ENCODE measurements around the gene CDCA8. TPM values are rescaled to one million over a fixed set of nuclear protein-coding genes. Genes with fewer than 3 reads are reported as not detected.

Gene CDCA8
- total RNA-seq, 1 donor from 2014 or later, result 3.1 TPM

DNA sequence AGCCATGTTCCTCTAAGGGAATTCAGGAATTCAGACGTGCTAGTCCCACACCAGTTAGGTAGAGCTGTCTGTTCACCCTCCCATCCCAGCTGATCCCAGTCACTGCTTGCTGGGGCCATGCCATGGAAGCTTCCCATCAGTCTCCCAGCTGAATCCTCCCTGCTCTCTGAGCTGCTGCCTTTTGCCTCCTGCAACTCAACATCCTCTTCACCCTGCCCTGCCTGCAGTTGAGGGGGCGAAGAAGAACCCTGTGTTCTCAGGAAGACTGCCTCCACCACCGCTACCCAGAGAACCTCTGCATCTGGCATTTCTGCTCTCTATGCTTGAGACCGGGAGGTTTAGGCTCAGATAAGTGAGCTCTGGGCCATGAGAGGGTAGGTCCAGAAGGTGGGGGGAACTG lies 16.2 kb downstream of the CDCA8 start:
- DNase-seq (ENCODE audit: low read depth), result no peak
- TF ChIP-seq, protein P1, sequence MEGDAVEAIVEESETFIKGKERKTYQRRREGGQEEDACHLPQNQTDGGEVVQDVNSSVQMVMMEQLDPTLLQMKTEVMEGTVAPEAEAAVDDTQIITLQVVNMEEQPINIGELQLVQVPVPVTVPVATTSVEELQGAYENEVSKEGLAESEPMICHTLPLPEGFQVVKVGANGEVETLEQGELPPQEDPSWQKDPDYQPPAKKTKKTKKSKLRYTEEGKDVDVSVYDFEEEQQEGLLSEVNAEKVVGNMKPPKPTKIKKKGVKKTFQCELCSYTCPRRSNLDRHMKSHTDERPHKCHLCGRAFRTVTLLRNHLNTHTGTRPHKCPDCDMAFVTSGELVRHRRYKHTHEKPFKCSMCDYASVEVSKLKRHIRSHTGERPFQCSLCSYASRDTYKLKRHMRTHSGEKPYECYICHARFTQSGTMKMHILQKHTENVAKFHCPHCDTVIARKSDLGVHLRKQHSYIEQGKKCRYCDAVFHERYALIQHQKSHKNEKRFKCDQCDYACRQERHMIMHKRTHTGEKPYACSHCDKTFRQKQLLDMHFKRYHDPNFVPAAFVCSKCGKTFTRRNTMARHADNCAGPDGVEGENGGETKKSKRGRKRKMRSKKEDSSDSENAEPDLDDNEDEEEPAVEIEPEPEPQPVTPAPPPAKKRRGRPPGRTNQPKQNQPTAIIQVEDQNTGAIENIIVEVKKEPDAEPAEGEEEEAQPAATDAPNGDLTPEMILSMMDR (IDR thresholded peaks at IDR 0.05; ENCODE audit: insufficient read depth, low read length, poor library complexity, severe bottlenecking), result no peak
- no peak overlapping the region for H3K4me3 ChIP-seq (ENCODE audit: low read depth, low read length)
- H3K36me3 ChIP-seq (ENCODE audit: control insufficient read depth, insufficient read depth, low read length), result peaks cover 3% of the 10 kb centered on the region
- no peaks in the 10 kb centered on the region for H3K27me3 ChIP-seq (ENCODE audit: control insufficient read depth, insufficient read depth, low read length)

DNA sequence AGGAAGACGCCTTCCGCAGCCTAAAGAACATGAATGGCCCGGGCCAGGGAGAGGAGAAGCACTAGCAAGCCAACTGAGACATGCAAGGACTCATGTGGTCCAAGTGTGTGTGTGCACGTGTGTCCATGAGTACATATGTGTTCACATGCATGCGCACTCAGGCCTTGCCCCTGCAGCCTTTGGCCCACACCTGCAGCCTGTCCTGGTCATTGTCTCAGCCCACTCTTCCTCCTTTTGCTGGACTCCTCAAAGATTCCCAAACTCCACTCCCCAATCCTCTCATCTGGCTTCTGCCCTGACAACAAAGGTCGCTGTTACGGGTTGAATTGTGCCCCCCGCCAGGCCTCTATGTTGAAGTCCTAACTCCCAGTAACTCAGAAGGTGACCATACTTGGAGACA lies 21.9 kb downstream of the CDCA8 start:
- H3K4me3 ChIP-seq (ENCODE audit: low read depth, low read length), result no peak overlapping the region
- H3K27me3 ChIP-seq (ENCODE audit: control insufficient read depth, insufficient read depth, low read length), result no peaks in the 10 kb centered on the region
- TF ChIP-seq, protein P1 (IDR thresholded peaks at IDR 0.05; ENCODE audit: insufficient read depth, low read length, poor library complexity, severe bottlenecking), result no peak
- DNase-seq (ENCODE audit: low read depth), result no peak
- no peaks in the 10 kb centered on the region for H3K36me3 ChIP-seq (ENCODE audit: control insufficient read depth, insufficient read depth, low read length)

DNA sequence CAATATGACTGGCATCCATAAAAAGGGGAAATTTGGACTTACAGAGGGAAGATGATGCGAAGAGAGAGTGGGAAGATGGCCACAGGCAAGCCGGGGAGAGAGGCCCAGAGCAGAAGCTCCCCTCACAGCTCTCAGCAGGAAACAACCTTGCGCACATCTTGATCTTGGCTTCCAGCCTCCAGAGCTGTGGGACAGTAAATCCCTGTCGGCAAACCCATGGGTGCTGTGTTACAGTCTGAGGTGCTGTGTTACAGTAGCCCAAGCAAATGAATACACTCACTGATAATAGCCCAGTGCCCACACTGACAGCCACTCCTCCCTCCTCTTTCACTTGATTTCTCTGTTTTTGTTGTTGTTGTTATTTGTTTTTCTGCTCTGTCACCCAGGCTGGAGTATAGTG lies 22.4 kb downstream of the CDCA8 start:
- DNase-seq (ENCODE audit: low read depth), result no peak
- H3K36me3 ChIP-seq (ENCODE audit: control insufficient read depth, insufficient read depth, low read length), result no peaks in the 10 kb centered on the region
- H3K4me3 ChIP-seq (ENCODE audit: low read depth, low read length), result no peak overlapping the region
- H3K27me3 ChIP-seq (ENCODE audit: control insufficient read depth, insufficient read depth, low read length), result no peaks in the 10 kb centered on the region
- TF ChIP-seq, protein P1 (IDR thresholded peaks at IDR 0.05; ENCODE audit: insufficient read depth, low read length, poor library complexity, severe bottlenecking), result no peak

DNA sequence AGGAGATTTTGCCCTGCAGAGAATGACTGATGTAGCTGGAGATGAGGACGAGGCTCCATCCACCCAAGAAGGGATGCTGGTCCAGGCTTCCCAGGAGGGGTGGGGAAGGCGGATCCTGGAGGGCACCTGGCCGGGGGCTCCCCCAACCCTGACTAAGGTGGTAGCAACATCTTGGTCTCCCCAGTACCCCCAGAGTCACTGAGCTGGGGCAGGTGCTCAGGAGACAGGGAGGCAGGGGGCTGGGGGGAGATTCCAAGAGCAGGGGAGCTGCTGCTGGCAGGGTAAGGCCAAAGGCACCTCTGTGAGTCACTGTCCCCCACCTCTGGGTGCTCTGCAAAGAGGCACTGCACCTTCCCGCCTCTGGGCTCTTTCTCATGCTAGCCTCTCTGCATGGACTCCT lies 24.0 kb downstream of the CDCA8 start:
- TF ChIP-seq, protein P1 (IDR thresholded peaks at IDR 0.05; ENCODE audit: insufficient read depth, low read length, poor library complexity, severe bottlenecking), result no peak
- DNase-seq (ENCODE audit: low read depth), result no peak
- no peaks in the 10 kb centered on the region for H3K36me3 ChIP-seq (ENCODE audit: control insufficient read depth, insufficient read depth, low read length)
- no peak overlapping the region for H3K4me3 ChIP-seq (ENCODE audit: low read depth, low read length)
- no peaks in the 10 kb centered on the region for H3K27me3 ChIP-seq (ENCODE audit: control insufficient read depth, insufficient read depth, low read length)

DNA sequence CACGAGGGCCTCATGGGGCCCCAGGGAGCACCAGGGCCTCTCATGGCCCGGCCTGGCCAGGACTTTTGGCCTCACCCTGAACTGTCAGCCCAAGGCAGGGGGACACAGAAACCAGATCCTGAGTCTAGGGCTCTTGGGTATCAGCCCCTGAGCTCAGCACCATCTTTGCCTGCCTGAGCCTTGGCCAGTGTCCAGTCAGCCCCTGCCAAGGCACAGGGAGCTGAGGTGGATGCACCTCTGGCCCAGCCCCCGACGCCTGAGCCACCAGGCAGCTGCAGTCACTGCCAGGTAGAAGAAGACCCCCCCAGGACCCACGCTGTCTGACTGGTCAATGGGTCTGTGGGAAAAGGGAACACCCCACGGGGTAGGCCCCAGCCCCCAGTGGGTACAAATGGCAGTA lies 25.3 kb downstream of the CDCA8 start:
- no peak for DNase-seq (ENCODE audit: low read depth)
- no peak overlapping the region for H3K4me3 ChIP-seq (ENCODE audit: low read depth, low read length)
- TF ChIP-seq, protein P1 (IDR thresholded peaks at IDR 0.05; ENCODE audit: insufficient read depth, low read length, poor library complexity, severe bottlenecking), result no peak
- no peaks in the 10 kb centered on the region for H3K36me3 ChIP-seq (ENCODE audit: control insufficient read depth, insufficient read depth, low read length)
- peaks cover 2% of the 10 kb centered on the region for H3K27me3 ChIP-seq (ENCODE audit: control insufficient read depth, insufficient read depth, low read length)

DNA sequence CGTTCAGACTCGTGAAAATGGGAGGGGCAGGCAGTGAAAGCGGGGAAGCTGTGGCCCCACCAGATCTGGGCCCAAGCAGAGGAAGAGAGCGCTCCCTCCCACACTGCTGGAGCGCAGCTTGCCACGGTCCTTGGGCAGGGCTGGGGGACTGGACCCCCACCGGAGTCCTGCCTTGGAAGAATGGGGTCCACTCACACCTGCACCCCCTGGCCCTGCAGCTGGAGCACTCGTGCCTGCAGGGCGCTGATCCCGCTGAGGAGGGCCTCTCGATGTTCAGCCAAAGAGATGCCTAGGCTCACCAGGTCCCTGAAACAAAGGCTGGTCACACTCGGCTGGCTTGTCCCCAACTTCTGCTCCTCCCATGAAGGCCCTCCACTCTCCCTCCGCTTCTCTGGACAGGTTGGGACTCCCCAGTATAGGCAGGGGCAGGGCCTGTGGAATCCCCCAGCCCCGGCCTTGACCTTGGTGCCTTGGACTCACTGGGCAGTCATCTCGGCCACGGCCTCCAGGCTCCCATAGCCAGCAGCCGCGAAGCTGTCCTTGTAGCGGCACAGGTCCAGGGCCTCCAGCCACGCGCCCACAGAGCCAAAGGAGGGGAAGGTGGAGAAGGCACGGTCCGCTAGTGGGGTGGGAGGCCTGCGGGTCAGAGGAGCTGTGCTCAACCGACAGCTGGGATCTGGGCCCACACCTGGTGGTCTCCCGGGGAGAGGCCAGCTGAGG lies 26.0 kb downstream of the CDCA8 start:
- H3K36me3 ChIP-seq (ENCODE audit: control insufficient read depth, insufficient read depth, low read length), result no peaks in the 10 kb centered on the region
- no peak overlapping the region for H3K4me3 ChIP-seq (ENCODE audit: low read depth, low read length)
- no peak for DNase-seq (ENCODE audit: low read depth)
- peaks cover 2% of the 10 kb centered on the region for H3K27me3 ChIP-seq (ENCODE audit: control insufficient read depth, insufficient read depth, low read length)
- TF ChIP-seq, protein P1 (IDR thresholded peaks at IDR 0.05; ENCODE audit: insufficient read depth, low read length, poor library complexity, severe bottlenecking), result no peak

Data from kidney epithelial cell (primary cell).